Smooth muscle cell (in vitro differentiated cells): Measurements from ENCODE around the gene JOSD1. TPM values are rescaled to one million over a fixed set of nuclear protein-coding genes. Genes with fewer than 3 reads are reported as not detected.
A peak's percentile ranks its signal among the peaks of the same experiment; 100 is the strongest.

Source experiments
- DNase-seq: peaks from one replicate; lab custom pipeline; 2025; ENCODE audit not compliant: unreplicated experiment; lab: John Stamatoyannopoulos, UW
- H2AFZ ChIP-seq: fragments of 200-600 bp; sonication (generic); 2 replicates; pipeline ENCODE4 v1.6.0; 2016; ENCODE audit warnings: antibody characterized with exemption, low read depth, mild to moderate bottlenecking
- H3F3A ChIP-seq: fragments of 200-600 bp; sonication (generic); 2 replicates; pipeline ENCODE4 v1.6.0; 2017; ENCODE audit warnings: antibody characterized with exemption, low read depth
- H3K27ac ChIP-seq: fragments of 200-600 bp; sonication (generic); 2 replicates; pipeline ENCODE4 v1.5.1; 2016; ENCODE audit warnings: low read depth, mild to moderate bottlenecking
- H3K27me3 ChIP-seq: fragments of 200-600 bp; sonication (generic); 2 replicates; pipeline ENCODE4 v1.6.1; 2016; ENCODE audit warnings: low read depth, mild to moderate bottlenecking
- H3K36me3 ChIP-seq: fragments of 200-600 bp; sonication (generic); 2 replicates; pipeline ENCODE4 v1.5.1; 2016; ENCODE audit warnings: low read depth
- H3K4me1 ChIP-seq: fragments of 200-600 bp; sonication (generic); 2 replicates; pipeline ENCODE4 v1.5.1; 2016; ENCODE audit warnings: low read depth
- H3K4me2 ChIP-seq: fragments of 200-600 bp; sonication (generic); 2 replicates; pipeline ENCODE4 v1.6.0; 2016; ENCODE audit warnings: mild to moderate bottlenecking
- H3K4me3 ChIP-seq: fragments of 200-600 bp; sonication (generic); 2 replicates; pipeline ENCODE4 v1.5.1; 2016; ENCODE audit warnings: mild to moderate bottlenecking
- H3K79me2 ChIP-seq: fragments of 200-600 bp; sonication (generic); 2 replicates; pipeline ENCODE4 v1.6.0; 2016; ENCODE audit warnings: low read depth, mild to moderate bottlenecking
- H3K9ac ChIP-seq: fragments of 200-600 bp; sonication (generic); 2 replicates; pipeline ENCODE4 v1.6.0; 2016; ENCODE audit warnings: low read depth
- H3K9me3 ChIP-seq: fragments of 200-600 bp; sonication (generic); replicated peaks from 2 replicates; pipeline ENCODE4 v1.5.1; 2016; ENCODE audit warnings: low read depth
- H4K20me1 ChIP-seq: fragments of 200-600 bp; sonication (generic); 2 replicates; pipeline ENCODE4 v1.6.0; 2016; ENCODE audit warnings: low read depth
- CTCF ChIP-seq: fragments of 200-600 bp; sonication (generic); IDR thresholded peaks from 2 replicates; pipeline ENCODE4 v1.5.1; 2017; ENCODE audit warnings: borderline replicate concordance, mild to moderate bottlenecking, antibody characterized with exemption; ENCODE audit not compliant: insufficient read depth, poor library complexity, severe bottlenecking
- WGBS: methylation state at CpG from one replicate; pipeline ENCODE4 v1.1.7; 2016; ENCODE audit warnings: low lambda C conversion rate; 5-methylcytosine and 5-hydroxymethylcytosine counted together
- polyA plus RNA-seq: library from polyadenylated mRNA; unstranded; fragments of >200 nt; fragmentation: Nextera tagmentation; extraction: Ambion mirVana; gene quantifications from 2 replicates; pipeline ENCODE4 v1.2.1, GENCODE V29; 2016
- total RNA-seq: library from RNA; depleted of rRNA; stranded (reverse); fragments of >200 nt; gene quantifications from 2 replicates; pipeline ENCODE4 v1.2.3, GENCODE V29; 2014

The JOSD1 gene
- total and polyA plus RNA-seq, 2 experiments from 2014 or later = 6.2 to 38.9 TPM

GRCh38 chr22:38657045-38657909 lies 43.5 kb downstream of the JOSD1 start:
- Histone ChIP-seq H3F3A (no peaks in the 10 kb centered on the region), H3K36me3 (no peaks in the 10 kb centered on the region), H3K4me2 (peak overlapping the region; percentile 96), H3K27me3 (no peaks in the 10 kb centered on the region), H3K9ac (peak overlapping the region; percentile 99), H3K4me1 (peaks cover 13% of the 10 kb centered on the region), H3K4me3 (peak overlapping the region; percentile 81), H4K20me1 (peaks cover 18% of the 10 kb centered on the region), H2AFZ (peak overlapping the region; percentile 98), H3K9me3 (no peaks in the 10 kb centered on the region), H3K79me2 (peaks cover 43% of the 10 kb centered on the region), H3K27ac (peak overlapping the region; percentile 95)
- WGBS = 13% methylated on average over 16 of the region's 16 CpGs
- DNase-seq = no peak
- no peak for TF ChIP-seq CTCF

- WGBS = under 1% methylated on average over 66 of the region's 66 CpGs
- DNase-seq = peak; percentile 78
Measured at GRCh38 chr22:38656256-38657044, 44.3 kb downstream of the JOSD1 start, which contains the start of the genes CBY1 and FAM227A. Gene CBY1 (plus strand): TSS chr22:38656638. CDS start chr22:38668055, 11,417 bp downstream. Gene FAM227A (minus strand): TSS chr22:38656392. CDS start chr22:38650168, 6,224 bp downstream.

GRCh38 chr22:38655519-38656255 lies 45.1 kb downstream of the JOSD1 start:
- no peak for DNase-seq
- Histone ChIP-seq H2AFZ (peak overlapping the region; percentile 98), H3K27me3 (no peaks in the 10 kb centered on the region), H3K9ac (peak overlapping the region; percentile 99), H3F3A (no peaks in the 10 kb centered on the region), H3K36me3 (no peaks in the 10 kb centered on the region), H3K79me2 (peaks cover 31% of the 10 kb centered on the region), H3K9me3 (no peaks in the 10 kb centered on the region), H3K27ac (peak overlapping the region; percentile 95), H4K20me1 (peaks cover 9% of the 10 kb centered on the region), H3K4me3 (peak overlapping the region; percentile 81), H3K4me2 (peak overlapping the region; percentile 96), H3K4me1 (peaks cover 13% of the 10 kb centered on the region)
- TF ChIP-seq CTCF = no peak
- 8% methylated on average over 22 of the region's 22 CpGs for WGBS

More at GRCh38 chr22:38656256-38657044, 44.3 kb downstream of the JOSD1 start, which contains the start of the genes CBY1 and FAM227A:
- Histone ChIP-seq H3K79me2 (peaks cover 35% of the 10 kb centered on the region), H3K4me3 (peak within 1 kb of the TSS; percentile 81), H3F3A (no peaks in the 10 kb centered on the region), H3K9me3 (no peaks in the 10 kb centered on the region), H4K20me1 (peaks cover 12% of the 10 kb centered on the region), H3K4me1 (peaks cover 13% of the 10 kb centered on the region), H3K27ac (peak within 1 kb of the TSS; percentile 95), H3K4me2 (peak within 1 kb of the TSS; percentile 96), H3K36me3 (no peaks in the 10 kb centered on the region), H3K27me3 (no peaks in the 10 kb centered on the region), H2AFZ (peak within 1 kb of the TSS; percentile 98), H3K9ac (peak within 1 kb of the TSS; percentile 99)
- no peak for TF ChIP-seq CTCF
